Gastrocnemius medialis (tissue), 4 donors: ENCODE data around the gene GUK1.

Source experiments
- CTCF ChIP-seq, 5 experiments: fragments of 450-650 bp in 3 of 5; fragments of 200-600 bp in 2 of 5; sonication (generic) in 2 of 5; IDR thresholded peaks in 4 of 5; conservative IDR thresholded peaks in 1 of 5; 1 replicate in 4 of 5; 2 replicates in 1 of 5; pipeline ENCODE4 v1.5.1; 2016 to 2019; ENCODE audit warnings: antibody characterized with exemption in 5 of 5, mild to moderate bottlenecking in 3 of 5, moderate library complexity in 3 of 5
- POLR2A ChIP-seq, 2 donors: fragments of 450-650 bp; IDR thresholded peaks; one replicate each; pipeline ENCODE4 v1.6.1; 2017; ENCODE audit warnings: antibody characterized with exemption in 2 of 2, mild to moderate bottlenecking in 2 of 2, moderate library complexity in 2 of 2

- TF ChIP-seq CTCF (IDR thresholded peaks at IDR 0.05 in 4 of 5, conservative IDR thresholded peaks at IDR 0.05 in 1 of 5) (no peak), POLR2A (IDR thresholded peaks at IDR 0.05) (no peak)
Measured at GRCh38 chr1:228162286-228163006, 22.4 kb downstream of the GUK1 start.
